Stimulated activated effector memory CD8-positive, alpha-beta T cell treated with anti-CD3 and anti-CD28 coated beads, Interleukin-12 subunit alpha, Interleukin-12 subunit beta, amount 100 ng/mL, for 72 hours (primary cell): ENCODE data around the gene UROD.

Experiments
- ATAC-seq: fragments of 150-1000 bp; cut with Tn5 transposase; 2 replicates; pipeline ENCODE4 v1.10.0; 2021
- DNase-seq, 2 donors: peaks; one replicate each; pipeline ENCODE4 v3.0.0; 2021 to 2022; ENCODE audit warnings: low spot score in 2 of 2
- H3K27ac Mint-ChIP-seq: one replicate; pipeline ENCODE4 v1.8.0; 2022; ENCODE audit warnings: mild to moderate bottlenecking, mixed read lengths
- H3K36me3 Mint-ChIP-seq: one replicate; pipeline ENCODE4 v1.8.0; 2022; ENCODE audit warnings: mild to moderate bottlenecking, mixed read lengths
- H3K4me1 Mint-ChIP-seq: one replicate; pipeline ENCODE4 v1.8.0; 2022; ENCODE audit warnings: mixed read lengths
- H3K4me3 Mint-ChIP-seq: one replicate; pipeline ENCODE4 v1.8.0; 2022; ENCODE audit warnings: mild to moderate bottlenecking, mixed read lengths
- H3K9me3 Mint-ChIP-seq: one replicate; pipeline ENCODE4 v1.8.0; 2022; ENCODE audit warnings: mixed read lengths

Gene UROD

GRCh38 chr1:45014321-45015028, 2.4 kb downstream of the UROD start:
- peaks cover 31% of the 10 kb centered on the region for H3K36me3 Mint-ChIP-seq

DNA sequence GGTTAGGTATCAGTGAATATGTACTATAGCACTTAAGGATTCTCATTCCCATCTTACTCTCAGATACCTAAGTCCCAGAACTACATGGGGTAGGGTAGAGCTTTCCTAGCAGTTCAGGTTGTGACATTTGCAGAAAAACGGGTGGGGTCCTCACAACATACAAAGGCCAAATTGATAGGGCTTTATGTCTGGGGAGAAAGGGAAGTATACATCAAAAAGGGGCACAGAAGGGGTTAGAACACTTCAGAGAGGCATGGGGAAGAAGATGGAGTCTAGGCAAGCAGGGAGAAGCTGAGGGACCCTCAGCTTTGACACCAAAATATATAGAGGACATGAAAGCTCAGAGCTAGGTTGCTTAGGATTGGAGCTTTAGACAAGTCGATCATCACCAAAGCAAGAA, 3.6 kb downstream of the UROD start:
- Mint-ChIP-seq H3K27ac (peak overlapping the region; percentile 11), H3K9me3 (no peaks in the 10 kb centered on the region), H3K4me1 (peaks cover 40% of the 10 kb centered on the region), H3K4me3 (no peak overlapping the region), H3K36me3 (peaks cover 31% of the 10 kb centered on the region)
- no peak for DNase-seq
- ATAC-seq, result no peak

More at GRCh38 chr1:45014321-45015028, 2.4 kb downstream of the UROD start:
- Mint-ChIP-seq H3K4me1 (peaks cover 50% of the 10 kb centered on the region), H3K9me3 (no peaks in the 10 kb centered on the region), H3K27ac (peak overlapping the region; percentile 59), H3K4me3 (peak overlapping the region; percentile 78)
- DNase-seq, result peak; percentile 66 to 89
- no peak for ATAC-seq

DNA sequence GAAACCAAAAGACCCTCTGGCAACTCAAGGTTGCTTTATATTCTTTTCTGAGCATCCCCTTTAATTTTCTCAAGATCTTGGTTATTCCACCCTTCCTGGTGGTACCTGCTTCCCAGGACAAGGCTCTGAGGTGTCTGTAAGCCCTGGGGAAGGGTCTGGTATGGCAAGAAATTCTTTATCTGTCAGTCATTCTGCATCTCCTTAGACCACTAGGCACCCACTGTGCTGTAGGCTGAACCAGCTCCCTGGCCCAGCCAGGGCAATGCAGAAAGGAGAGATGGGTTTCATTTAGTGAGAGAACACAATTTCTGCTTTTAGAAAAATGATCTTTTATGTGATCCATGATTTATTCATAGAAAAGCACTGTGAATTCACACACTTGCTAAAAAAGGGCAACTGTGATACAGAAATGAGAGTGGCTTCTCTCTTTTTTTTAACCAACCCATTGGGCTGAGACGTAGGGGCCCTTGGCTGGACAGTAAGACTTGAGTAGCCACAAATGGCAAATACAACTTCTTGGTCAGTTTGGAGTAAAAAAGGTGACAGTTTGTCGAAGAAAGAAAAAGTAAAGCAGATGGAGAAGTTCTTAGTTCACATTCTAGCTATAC, 4.1 kb downstream of the UROD start:
- no peak overlapping the region for H3K4me3 Mint-ChIP-seq
- no peaks in the 10 kb centered on the region for H3K9me3 Mint-ChIP-seq
- peaks cover 31% of the 10 kb centered on the region for H3K36me3 Mint-ChIP-seq
- H3K4me1 Mint-ChIP-seq, result peaks cover 38% of the 10 kb centered on the region
- H3K27ac Mint-ChIP-seq, result peak overlapping the region; percentile 11
- ATAC-seq (no peak), DNase-seq (no peak)

DNA sequence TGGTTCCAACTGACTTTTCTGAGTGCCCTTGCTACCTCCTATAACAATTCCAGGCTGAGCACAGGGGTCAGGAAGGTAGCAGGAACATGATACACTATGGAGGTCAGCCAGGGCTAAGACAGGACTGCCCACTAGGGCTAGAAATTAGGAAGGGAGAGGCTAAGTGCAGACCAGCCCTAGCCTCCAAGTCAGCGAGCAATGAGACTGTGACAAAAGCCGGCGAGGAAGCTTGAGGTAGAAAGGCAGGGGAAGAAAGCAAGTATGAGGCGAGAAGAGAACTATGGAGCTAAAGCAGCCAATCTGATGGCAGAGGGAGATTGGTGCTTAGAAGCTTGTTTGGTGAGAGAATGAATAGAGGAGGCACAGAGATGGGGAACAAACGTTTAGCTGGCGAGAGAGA, 4.7 kb downstream of the UROD start:
- peaks cover 27% of the 10 kb centered on the region for H3K36me3 Mint-ChIP-seq
- DNase-seq, result no peak
- no peaks in the 10 kb centered on the region for H3K9me3 Mint-ChIP-seq
- no peak overlapping the region for H3K4me3 Mint-ChIP-seq
- ATAC-seq, result no peak
- peak overlapping the region; percentile 11 for H3K27ac Mint-ChIP-seq
- peaks cover 32% of the 10 kb centered on the region for H3K4me1 Mint-ChIP-seq

- Mint-ChIP-seq H3K27ac (no peak overlapping the region), H3K36me3 (peaks cover 16% of the 10 kb centered on the region), H3K4me1 (peaks cover 17% of the 10 kb centered on the region), H3K4me3 (no peak overlapping the region), H3K9me3 (no peaks in the 10 kb centered on the region)
- peak; percentile 30 to 73 for DNase-seq
- ATAC-seq, result peak; percentile 91
Measured at GRCh38 chr1:45018599-45019230, 6.7 kb downstream of the UROD start.

DNA sequence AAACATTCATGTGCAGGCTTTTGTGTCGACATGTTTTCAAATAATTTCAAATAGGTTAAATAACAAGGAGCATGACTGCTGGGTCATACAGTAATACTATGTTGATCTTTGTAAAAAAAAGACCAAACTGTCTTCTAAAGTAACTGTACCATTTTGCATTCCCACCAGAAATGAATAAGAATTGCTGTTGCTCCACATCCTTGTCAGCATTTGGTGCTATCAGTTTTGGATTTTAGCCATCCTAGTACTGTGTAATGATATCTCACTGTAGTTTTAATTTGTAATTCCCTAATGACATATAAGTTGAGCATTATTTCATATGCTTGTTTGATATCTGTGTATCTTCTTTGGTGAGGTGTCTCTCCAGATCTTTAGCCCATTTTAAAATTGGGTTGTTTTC, 11.6 kb downstream of the UROD start:
- no peak for ATAC-seq
- no peak overlapping the region for H3K4me3 Mint-ChIP-seq
- H3K4me1 Mint-ChIP-seq, result peaks cover 2% of the 10 kb centered on the region
- H3K27ac Mint-ChIP-seq, result no peak overlapping the region
- no peak for DNase-seq
- H3K9me3 Mint-ChIP-seq, result no peaks in the 10 kb centered on the region
- no peaks in the 10 kb centered on the region for H3K36me3 Mint-ChIP-seq

GRCh38 chr1:45026446-45026845, 14.4 kb downstream of the UROD start:
- no peaks in the 10 kb centered on the region for H3K36me3 Mint-ChIP-seq
- no peaks in the 10 kb centered on the region for H3K9me3 Mint-ChIP-seq
- no peak for DNase-seq
- no peak overlapping the region for H3K27ac Mint-ChIP-seq
- H3K4me3 Mint-ChIP-seq, result no peak overlapping the region
- peak; percentile 55 for ATAC-seq
- no peaks in the 10 kb centered on the region for H3K4me1 Mint-ChIP-seq

DNA sequence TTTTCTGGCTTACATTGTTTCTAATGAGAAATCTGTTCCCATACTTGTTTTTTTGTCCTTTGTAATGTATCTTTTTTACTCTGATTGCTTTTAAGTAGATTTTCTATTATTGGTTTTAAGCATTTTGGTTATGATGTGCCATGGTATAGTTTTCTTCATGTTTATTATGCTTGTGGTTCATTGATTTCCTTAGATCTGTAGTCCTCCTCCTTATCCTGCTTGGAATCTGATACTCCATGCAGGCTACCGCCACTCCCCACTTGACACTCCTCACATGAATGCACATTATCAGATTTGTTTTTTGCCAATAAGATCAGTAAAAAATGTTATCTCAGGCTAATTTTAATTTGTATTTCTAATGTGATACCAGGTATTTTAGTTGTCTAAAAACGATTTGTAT, 20.8 kb downstream of the UROD start:
- no peak overlapping the region for H3K4me3 Mint-ChIP-seq
- no peaks in the 10 kb centered on the region for H3K36me3 Mint-ChIP-seq
- H3K4me1 Mint-ChIP-seq, result no peaks in the 10 kb centered on the region
- no peak overlapping the region for H3K27ac Mint-ChIP-seq
- ATAC-seq, result no peak
- H3K9me3 Mint-ChIP-seq, result no peaks in the 10 kb centered on the region
- no peak for DNase-seq

GRCh38 chr1:45033356-45033755, 21.3 kb downstream of the UROD start:
- Mint-ChIP-seq H3K36me3 (peaks cover 4% of the 10 kb centered on the region), H3K27ac (no peak overlapping the region), H3K4me3 (no peak overlapping the region), H3K9me3 (no peaks in the 10 kb centered on the region), H3K4me1 (no peaks in the 10 kb centered on the region)
- DNase-seq, result no peak
- ATAC-seq, result no peak

GRCh38 chr1:45035631-45036301, 23.7 kb downstream of the UROD start:
- H3K4me3 Mint-ChIP-seq, result no peak overlapping the region
- DNase-seq (no peak), ATAC-seq (no peak)
- H3K4me1 Mint-ChIP-seq, result no peaks in the 10 kb centered on the region
- no peaks in the 10 kb centered on the region for H3K9me3 Mint-ChIP-seq
- peak overlapping the region; percentile 36 for H3K27ac Mint-ChIP-seq
- peaks cover 7% of the 10 kb centered on the region for H3K36me3 Mint-ChIP-seq

DNA sequence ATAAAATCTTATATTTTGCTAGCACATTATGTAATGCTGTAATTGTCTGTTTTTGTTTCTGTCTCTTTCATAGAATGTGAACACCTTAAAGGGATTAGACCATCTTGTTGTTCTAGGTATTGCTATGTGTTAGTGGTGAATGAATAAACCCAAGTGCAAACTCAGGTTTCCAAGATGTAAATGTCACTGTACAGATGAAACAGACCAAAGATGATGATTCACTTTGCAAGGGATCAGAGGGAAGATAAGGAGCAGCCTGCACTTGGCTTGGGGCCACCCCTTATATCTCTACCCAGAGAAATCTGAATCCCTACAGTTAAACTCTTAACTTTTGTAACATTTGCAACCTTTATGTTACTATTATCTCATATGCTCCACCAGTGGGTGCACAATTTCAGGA, 25.4 kb downstream of the UROD start:
- H3K4me3 Mint-ChIP-seq, result no peak overlapping the region
- no peaks in the 10 kb centered on the region for H3K9me3 Mint-ChIP-seq
- H3K27ac Mint-ChIP-seq, result no peak overlapping the region
- ATAC-seq, result peak; percentile 64
- no peaks in the 10 kb centered on the region for H3K4me1 Mint-ChIP-seq
- H3K36me3 Mint-ChIP-seq, result peaks cover 7% of the 10 kb centered on the region
- no peak for DNase-seq

DNA sequence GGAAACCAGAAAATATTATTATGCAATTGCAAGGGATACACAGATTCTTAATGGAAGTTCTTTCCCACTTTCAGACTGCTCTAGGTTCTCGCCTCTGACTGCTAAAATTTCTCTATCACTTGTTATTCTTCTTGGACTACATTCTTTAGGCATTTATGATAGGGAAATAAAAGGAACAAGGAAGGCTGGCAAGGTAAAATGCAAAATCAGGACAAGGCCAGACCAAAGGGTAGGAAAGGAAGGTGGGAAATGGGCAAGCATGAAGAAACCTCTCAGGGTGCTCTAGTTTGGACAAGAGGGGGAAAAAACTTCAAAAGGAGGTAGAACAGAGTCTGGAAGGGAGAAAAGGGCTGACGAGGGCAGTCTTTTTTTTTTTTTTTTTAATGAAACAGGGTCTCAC, 26.2 kb downstream of the UROD start:
- Mint-ChIP-seq H3K4me3 (no peak overlapping the region), H3K4me1 (no peaks in the 10 kb centered on the region), H3K9me3 (no peaks in the 10 kb centered on the region), H3K36me3 (peaks cover 7% of the 10 kb centered on the region), H3K27ac (no peak overlapping the region)
- ATAC-seq (no peak), DNase-seq (no peak)

DNA sequence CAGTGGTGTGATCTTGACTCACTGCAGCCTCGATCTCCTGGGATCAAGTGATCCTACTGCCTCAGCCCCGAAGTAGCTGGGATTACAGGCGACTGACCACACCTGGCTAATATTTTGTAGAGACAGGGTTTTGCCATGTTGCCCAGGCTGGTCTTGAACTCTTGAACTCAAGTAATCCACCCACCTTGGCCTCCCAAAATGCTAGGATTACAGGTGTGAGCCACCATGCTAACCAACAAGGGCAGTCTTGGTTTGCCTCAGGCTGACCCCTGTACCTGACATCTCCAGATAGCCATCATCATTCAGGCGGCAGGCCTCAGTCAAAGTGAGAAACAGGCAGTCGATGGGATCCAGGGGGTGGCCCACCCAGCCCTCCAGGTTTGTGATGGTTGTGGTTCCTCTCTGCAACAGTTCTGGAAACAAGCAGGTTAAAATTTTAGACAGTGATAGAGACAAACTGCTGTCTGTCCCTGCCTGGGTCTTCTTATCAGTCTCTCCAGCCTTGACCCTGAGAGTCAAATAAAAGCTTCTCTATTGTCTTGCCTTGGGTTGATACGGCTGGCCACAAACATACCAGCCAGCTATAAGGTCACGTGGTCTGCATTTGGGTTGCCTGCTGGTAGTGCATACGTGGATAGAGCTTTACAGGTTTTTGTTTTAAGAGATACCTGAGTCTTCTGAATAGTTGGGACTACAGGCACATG, 26.8 kb downstream of the UROD start:
- no peaks in the 10 kb centered on the region for H3K9me3 Mint-ChIP-seq
- no peak for ATAC-seq

DNA sequence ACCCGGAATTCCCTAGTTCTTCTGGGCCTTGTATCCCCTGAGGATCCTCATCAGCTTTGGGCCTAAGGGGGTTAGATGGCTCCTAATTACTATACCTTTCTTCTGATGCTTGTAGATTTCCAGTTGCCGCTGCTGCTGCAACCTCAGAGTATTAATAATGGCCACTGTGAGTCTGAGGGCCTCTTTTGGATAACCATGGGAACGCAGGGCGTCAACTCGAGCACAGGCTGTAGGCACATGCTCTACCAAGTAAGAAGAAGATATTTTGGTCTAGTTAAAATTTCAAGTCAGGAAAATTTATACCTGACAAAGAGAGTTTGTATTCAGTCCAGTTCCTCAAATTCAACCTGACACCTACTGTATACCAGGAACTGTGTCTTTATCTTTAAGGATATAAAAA, 28.2 kb downstream of the UROD start:
- H3K4me3 Mint-ChIP-seq, result no peak overlapping the region
- H3K4me1 Mint-ChIP-seq, result no peaks in the 10 kb centered on the region
- H3K9me3 Mint-ChIP-seq, result no peaks in the 10 kb centered on the region

More for the DNA sequence above, 26.8 kb downstream of the UROD start:
- Mint-ChIP-seq H3K36me3 (peaks cover 7% of the 10 kb centered on the region), H3K4me1 (no peaks in the 10 kb centered on the region), H3K27ac (no peak overlapping the region), H3K4me3 (no peak overlapping the region)
- DNase-seq, result no peak

DNA sequence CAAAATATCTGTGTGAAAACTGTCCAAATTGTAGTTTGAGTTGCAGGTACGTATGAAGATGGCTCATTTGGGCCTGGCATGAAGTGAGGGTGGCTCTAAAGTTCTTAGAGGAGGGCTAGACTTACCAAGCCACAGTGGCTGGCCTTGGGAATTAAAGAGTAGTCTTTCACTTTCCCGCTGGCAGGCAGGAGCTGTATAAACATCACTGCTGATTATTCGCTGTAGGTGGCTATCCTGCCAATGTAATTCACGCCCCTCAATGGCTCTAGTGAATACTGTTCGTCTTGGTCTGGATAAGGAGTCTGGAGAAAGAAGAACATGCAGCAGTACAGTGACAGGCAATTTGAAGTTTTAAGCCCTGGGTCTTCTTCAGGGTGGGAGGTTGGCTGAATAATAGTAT, 31.0 kb downstream of the UROD start:
- no peak overlapping the region for H3K4me3 Mint-ChIP-seq
- no peaks in the 10 kb centered on the region for H3K9me3 Mint-ChIP-seq
- peaks cover 6% of the 10 kb centered on the region for H3K36me3 Mint-ChIP-seq
- ATAC-seq (no peak), DNase-seq (no peak)
- H3K27ac Mint-ChIP-seq, result no peak overlapping the region
- H3K4me1 Mint-ChIP-seq, result no peaks in the 10 kb centered on the region

More for the DNA sequence above, 28.2 kb downstream of the UROD start:
- peaks cover 7% of the 10 kb centered on the region for H3K36me3 Mint-ChIP-seq
- ATAC-seq (no peak), DNase-seq (no peak)
- H3K27ac Mint-ChIP-seq, result no peak overlapping the region
